HG03520 (cell line): ENCODE results near the gene SPATC1L.
A peak's percentile ranks its signal among the peaks of the same experiment; 100 is the strongest.
"Not testable (repeated sequence)": the region's sequence is repeated elsewhere in the genome, so short reads cannot be mapped to it uniquely, and the experiment has no call there.

ENCODE experiments used
- ATAC-seq: cut with Tn5 transposase; IDR thresholded peaks from one replicate; pipeline ENCODE4 v1.9.1; 2021; ENCODE audit warnings: mild to moderate bottlenecking, moderate library complexity; ENCODE audit not compliant: unreplicated experiment

SPATC1L gene

DNA sequence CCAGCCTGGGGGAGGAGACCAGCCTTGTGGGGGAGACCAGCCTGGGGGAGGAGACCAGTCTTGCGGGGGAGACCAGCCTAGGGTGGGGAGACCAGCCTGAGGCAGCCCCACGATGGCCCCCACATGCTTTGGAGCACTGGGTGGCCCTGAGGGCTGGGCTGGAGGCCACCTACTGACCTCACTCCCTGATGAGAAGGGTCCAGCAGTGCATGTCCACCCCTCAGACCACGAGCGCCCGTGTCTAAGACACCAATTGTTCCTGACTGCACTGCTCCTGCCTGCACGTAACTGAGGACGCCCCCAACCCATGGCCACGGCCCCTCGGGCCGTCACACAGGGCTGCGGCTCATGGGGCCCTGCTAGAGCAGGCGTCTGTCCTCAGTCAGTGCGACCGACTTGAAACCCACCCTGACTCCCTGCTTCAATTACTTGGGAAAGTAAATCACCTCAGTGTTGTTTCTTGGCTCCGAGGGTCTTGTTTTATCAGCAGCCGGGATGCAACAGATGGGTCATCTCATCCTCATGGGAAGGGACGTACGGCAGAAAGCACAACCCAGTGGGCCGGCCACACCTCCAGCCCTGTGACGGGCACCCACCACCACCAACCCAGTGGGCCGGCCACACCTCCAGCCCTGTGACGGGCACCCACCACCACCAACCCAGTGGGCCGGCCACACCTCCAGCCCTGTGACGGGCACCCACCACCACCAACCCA, at the start of gene SPATC1L:
Gene SPATC1L, minus strand, starts transcription at position 550 of the 715 bp plus-strand sequence. CDS start 1,643 bp downstream, outside the sequence.
- ATAC-seq: no peak

- no peak for ATAC-seq
Observed at GRCh38 chr21:46229923-46230260, 45.6 kb upstream of the SPATC1L start.

DNA sequence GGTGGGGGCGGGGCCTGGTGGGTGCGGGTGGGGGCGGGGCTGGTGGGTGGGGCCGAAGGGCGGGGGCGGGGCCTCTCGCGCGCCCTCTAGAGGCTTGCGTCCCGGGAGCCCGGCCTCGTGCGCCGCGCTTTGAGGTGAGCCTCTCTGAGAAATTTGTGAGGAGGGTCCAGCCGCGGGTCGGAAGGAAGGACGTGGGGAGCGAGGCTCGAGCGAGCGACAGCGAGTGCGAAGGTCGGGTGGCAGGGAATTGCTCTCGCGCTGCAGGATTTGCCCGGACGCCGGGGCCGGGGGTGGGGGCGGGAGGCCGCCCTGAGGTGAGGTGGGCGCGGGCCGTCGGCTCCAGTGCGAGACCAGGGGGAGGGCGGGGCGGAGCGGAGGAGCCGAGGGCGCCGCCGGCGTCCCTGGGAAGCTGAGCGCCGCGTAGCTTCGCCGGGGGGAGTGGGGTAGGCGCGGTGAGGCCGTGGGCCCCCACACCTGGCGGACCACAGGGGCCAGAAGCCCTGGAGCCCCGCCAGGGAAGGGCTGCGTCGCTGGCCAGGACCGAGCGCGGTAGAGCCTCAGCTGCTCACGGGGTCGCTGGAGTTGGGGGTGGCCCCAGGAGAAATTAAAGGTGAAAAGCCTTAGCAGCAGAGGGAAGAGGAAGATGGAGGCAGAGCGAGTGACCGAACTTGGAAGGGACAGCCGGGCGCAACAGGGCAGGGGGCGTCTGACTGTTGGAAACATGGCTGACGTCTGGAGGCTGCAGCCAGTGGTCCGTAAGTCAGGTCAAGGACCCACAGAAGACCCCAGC, 45.1 kb upstream of the SPATC1L start:
- peak; percentile 19 for ATAC-seq

- ATAC-seq: peak; percentile 78
Observed at GRCh38 chr21:46228345-46229051, 44.2 kb upstream of the SPATC1L start, which contains the start of gene LSS. TSS of gene LSS (minus strand) at chr21:46228774. CDS start at chr21:46228745, 29 bp downstream.

GRCh38 chr21:46227811-46228344, 43.6 kb upstream of the SPATC1L start:
- no peak for ATAC-seq

GRCh38 chr21:46226920-46227599, 42.8 kb upstream of the SPATC1L start:
- no peak for ATAC-seq

GRCh38 chr21:46226146-46226545, 41.9 kb upstream of the SPATC1L start:
- ATAC-seq: no peak

- ATAC-seq: not testable (repeated sequence)
Observed at GRCh38 chr21:46223661-46224060, 39.4 kb upstream of the SPATC1L start.

- ATAC-seq: no peak
Observed at GRCh38 chr21:46223217-46223616, 39.0 kb upstream of the SPATC1L start.

DNA sequence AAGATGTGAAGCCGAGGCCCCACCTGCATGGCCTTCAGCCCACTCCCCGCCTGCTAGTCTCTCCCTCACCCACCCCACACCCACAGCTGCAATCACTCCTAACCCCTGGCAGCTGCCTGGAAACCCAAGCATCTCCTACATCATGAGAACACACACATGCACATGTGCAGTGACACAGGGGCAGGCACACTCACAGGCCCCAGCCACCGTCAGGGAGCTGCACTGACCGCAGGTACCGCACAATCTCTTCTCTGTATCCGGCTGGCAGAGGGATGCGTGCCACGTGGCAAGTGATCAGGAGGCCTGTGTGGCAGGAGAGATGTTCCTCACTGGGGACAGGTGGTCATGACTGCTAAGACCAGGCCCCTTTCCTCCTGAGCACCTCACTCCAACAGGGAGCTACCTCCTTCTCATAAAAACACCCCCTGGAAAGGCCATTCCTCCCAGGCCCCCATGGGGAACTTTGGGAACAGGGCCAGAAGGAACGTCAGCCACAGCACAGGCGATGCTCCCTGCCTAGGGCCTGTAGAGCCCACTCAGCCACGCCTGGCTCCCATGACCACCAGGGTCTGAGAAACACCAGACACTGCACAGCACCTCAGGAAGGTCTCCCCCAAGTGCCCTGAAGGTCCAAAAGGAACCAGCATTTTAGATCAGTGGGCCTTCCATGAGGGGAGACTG, 38.3 kb upstream of the SPATC1L start:
- no peak for ATAC-seq

- ATAC-seq: no peak
Observed at GRCh38 chr21:46221664-46222435, 37.6 kb upstream of the SPATC1L start.

GRCh38 chr21:46220847-46221246, 36.6 kb upstream of the SPATC1L start:
- ATAC-seq: no peak

- ATAC-seq: no peak
Observed at GRCh38 chr21:46220275-46220810, 36.1 kb upstream of the SPATC1L start.

GRCh38 chr21:46219591-46220239, 35.5 kb upstream of the SPATC1L start:
- no peak for ATAC-seq

DNA sequence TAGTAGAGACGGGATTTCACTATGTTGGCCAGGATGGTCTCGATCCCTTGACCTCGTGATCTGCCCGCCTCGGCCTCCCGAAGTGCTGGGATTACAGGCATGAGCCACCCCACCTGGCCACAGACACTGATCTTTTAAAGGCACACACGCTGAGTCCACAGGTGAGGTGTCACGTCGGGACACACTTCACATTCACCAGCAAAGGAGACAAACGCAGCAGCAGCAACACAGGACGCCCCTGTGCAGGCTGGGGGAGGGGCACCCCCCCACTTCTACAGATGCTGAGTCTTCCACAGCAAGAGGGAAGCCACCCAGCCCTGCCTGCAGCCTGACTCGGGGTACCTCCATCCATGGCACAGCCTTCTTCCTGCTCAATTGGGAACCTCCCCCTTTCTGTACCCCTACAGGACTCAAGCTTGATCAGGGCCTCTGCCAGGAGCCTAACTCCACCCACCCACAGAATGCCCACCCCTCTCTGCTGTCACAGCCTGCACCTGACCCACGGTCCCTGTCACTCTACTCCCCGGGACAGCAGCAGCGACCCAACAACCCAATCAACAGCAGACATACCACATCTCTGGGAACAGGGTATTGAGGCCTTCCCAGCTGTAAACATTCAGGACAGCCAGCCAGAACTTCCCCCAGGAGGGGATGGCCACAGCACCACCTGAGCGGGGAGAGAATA, 34.8 kb upstream of the SPATC1L start:
- ATAC-seq: no peak

GRCh38 chr21:46217511-46218196, 33.4 kb upstream of the SPATC1L start:
- ATAC-seq: no peak

- ATAC-seq: no peak
Observed at GRCh38 chr21:46216132-46216747, 32.0 kb upstream of the SPATC1L start.
